Measurements from ENCODE around the gene SUN2.
"Not testable (repeated sequence)": the region's sequence is repeated elsewhere in the genome, so short reads cannot be mapped to it uniquely, and the experiment has no call there.

SUN2 gene

DNA sequence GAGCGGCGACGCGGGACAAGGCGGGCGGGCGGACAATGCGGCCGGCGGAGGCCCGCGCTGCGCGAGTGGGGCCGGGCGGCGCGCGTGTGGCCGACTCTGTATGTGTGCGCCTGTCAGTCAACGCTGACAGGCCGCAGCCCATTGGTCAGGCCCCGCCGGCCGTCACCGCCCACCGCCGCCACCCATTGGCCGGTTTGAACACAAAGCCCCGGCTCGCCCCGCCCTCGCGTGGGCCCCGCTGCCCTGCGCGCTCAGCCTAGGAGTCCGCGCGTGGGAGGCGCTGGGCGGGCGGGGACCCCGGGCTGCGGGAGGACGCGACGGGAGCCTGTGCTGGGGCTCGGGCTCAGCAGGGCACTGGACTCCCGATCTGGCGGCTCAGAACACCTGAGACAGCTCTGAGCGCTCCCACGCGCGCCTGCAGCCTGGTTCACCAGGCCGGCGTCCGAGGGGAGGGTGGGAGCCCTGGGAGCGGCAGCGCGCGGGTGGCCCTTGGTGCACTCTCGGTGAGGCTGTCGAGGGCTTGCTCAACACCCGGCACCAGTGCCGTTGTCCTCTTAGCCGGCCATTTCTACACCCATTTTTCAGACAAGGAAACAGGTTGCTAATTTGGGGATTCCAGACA is at the start of gene SUN2:
SUN2 (minus strand) TSS at position 88 of the 622 bp plus-strand sequence. CDS start 3,370 bp downstream, outside the sequence.
- peak; percentile 87 for DNase-seq (ENCODE audit: low read depth)

DNA sequence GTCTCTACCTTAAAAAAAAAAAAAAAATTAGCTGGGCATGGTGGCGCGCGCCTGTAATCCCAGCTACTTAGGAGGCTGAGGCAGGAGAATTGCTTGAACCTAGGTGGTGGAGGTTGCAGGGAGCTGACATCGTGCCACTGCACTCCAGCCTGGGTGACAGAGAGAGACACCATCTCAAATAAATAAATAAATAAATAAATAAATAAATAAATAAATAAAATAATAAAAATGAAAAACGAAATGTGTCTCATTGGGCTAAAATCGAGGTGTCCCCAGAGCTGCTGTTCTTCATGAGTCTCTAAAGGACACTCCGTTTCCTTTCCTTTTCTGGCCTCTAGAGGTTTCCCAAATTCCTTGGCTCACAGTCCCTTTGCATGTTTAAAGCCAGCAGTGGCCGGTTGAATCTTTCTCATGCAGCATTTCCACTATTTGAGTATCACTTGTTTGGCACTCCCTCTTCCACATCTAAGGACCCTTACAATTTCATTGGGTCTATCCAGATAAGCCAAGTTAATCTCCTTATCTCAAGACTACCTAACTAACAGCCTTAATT is 49.3 kb upstream of the SUN2 start:
- DNase-seq (ENCODE audit: low read depth) = not testable (repeated sequence)

- DNase-seq (ENCODE audit: low read depth) = no peak
These were observed 46.9 kb upstream of the SUN2 start for GRCh38 chr22:38802671-38803121.

DNA sequence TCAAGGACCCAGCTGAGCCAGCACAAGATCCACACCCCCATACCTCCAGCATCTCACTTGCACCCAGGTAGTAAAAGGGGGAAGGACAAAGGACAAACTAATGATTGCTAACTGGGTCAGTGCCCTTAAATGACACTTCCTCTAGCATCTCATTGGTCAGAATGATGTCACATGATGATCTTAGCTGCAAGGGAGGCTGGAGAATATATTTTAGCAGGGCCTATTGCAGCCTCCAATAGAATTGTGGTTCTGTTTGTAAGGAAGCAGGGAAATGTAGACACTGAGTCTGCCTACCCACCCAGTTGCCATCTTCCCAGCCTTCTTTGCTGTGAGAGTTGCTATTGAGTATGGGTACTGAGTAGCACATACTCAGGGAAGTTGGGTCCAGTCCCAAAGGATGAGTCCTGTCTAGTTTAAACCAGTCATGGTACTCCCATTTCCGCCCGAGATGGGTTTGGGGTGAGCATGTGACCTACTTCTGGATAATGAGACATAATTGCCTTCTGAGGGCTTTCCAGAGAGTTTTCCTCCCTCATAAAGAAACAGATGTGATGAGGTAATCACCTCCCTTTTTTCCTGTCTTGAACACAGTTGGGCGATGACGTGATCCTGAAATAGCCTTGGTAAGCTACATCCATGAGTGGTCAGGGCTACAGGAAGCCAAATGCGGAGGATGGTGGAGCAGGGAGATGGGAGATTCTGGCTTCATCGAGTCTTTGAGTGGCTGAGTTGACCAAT is 43.6 kb upstream of the SUN2 start:
- DNase-seq (ENCODE audit: low read depth) = no peak

DNA sequence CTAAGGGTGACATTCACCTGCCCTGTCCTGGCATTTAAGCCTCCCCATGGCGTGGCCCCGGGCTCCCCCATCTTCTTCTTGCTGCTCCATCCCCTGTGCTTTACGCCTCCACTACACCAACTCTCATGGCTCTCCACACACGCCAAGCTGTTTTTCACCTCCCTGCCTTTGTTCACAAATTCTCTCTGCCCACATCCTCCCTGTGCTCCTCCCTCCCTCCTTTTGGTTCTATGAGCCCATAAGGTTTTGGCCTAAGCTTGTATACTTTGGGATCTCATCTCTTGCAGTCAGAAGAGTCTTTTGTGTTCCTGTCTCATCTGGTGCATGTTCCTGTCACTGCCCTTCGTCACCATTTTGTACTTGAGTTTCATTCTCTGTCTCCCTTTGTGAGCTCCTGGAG is 42.7 kb upstream of the SUN2 start:
- no peak for DNase-seq (ENCODE audit: low read depth)

DNA sequence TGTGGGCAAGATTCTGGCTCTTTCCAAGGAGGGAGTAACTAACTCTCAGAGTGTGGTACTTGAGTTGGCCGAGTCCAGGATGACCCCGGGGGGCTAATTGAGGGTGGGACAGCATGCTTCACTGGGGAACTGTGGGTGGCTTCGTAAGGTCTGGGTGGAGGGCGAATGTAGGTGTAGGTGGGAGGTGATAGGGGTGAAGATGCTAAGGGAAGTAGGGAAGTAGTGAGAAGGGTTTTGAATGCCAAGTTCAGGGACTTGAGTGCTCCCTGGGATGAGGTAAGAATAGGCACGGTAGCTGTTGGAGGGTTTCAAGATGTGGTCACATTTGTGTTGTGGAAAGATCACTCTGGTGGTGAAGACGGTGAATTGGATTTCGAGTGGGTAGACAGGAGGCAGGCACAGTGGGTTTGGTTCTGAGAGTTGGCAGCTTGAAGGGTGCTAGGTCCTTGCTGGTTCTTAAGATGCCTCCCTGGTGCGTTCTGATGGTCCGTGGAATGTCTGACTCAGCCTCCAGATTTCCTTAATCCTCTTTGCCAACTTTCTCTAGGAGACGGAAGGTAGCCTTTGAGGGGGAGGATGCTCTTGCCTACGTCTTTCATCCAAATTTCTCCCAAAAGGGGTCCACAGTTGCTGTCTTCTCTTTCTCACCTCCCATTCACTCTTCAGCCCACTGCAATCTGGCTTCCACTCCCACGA is 40.6 kb upstream of the SUN2 start:
- DNase-seq (ENCODE audit: low read depth) = no peak

GRCh38 chr22:38795569-38795968 is 39.8 kb upstream of the SUN2 start:
- no peak for DNase-seq (ENCODE audit: low read depth)

GRCh38 chr22:38793721-38794466 is 38.1 kb upstream of the SUN2 start, which contains the start of gene DNAL4:
TSS of gene DNAL4 (minus strand) at chr22:38794143. CDS start at chr22:38782731, 11,412 bp downstream.
- DNase-seq (ENCODE audit: low read depth) = peak; percentile 89

GRCh38 chr22:38793317-38793716 is 37.5 kb upstream of the SUN2 start:
- no peak for DNase-seq (ENCODE audit: low read depth)

GRCh38 chr22:38792833-38793232 is 37.0 kb upstream of the SUN2 start:
- DNase-seq (ENCODE audit: low read depth) = no peak

DNA sequence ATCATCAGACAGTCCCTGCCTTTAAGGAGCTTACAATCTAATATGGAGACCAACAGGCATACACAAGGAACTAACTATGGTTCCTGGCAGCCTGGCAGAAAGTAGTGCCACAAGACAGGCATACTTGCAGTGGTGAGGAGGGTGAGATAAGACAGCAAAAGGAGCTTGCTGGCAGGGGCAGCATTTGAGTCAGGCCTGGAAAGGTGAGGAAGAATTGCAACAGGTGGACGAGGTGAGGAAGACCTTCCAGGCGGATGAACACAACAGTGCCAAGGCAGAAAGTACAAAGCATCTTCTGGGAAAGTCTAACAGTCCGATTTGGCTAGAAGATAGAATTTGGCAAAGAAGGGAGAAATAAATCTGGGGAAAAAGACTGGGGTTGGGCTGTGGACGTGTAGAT is 33.8 kb upstream of the SUN2 start:
- DNase-seq (ENCODE audit: low read depth) = no peak

DNA sequence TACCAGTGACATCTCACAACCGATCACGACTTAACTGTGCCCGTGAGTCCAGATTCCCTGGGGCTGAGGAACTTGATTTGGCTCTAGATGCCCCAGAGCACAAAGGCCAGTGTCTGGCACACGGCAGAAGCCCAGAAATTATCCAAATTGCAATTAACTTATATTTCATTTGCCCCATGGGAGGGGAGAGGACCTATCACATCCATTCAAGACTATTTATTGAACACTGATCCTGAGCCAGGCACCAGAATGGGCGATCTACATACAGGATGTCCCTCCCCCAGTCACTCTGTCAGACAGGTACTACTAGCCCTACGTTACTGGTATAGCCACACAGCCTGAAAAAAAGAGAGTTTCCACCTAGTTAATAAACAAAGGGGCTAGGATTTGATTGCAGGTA is 33.0 kb upstream of the SUN2 start:
- DNase-seq (ENCODE audit: low read depth) = no peak

- DNase-seq (ENCODE audit: low read depth) = no peak
These were observed 32.4 kb upstream of the SUN2 start for GRCh38 chr22:38788021-38788816.

- no peak for DNase-seq (ENCODE audit: low read depth)
These were observed 30.8 kb upstream of the SUN2 start for GRCh38 chr22:38786631-38787030.

DNA sequence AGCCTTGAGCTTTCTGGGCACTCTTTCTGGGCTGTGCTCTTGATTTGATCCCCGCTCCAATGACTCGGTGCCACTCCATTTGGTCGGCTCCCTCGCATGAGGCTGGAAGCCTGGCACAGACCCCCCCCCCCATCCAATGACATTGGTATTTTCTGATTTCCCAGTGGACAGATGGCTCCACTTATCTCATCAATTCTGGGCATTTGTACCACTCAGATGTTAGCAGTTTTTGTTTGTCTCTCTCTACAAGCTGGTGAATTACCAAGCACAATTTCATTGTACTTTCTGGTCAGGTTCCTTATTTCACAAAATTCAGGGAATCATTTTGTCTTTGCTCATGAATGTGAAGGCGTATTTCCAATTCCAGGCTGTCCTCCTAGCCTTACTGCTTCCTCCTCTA is 29.1 kb upstream of the SUN2 start:
- no peak for DNase-seq (ENCODE audit: low read depth)

- DNase-seq (ENCODE audit: low read depth) = no peak
These were observed 28.2 kb upstream of the SUN2 start for GRCh38 chr22:38784035-38784434.

DNA sequence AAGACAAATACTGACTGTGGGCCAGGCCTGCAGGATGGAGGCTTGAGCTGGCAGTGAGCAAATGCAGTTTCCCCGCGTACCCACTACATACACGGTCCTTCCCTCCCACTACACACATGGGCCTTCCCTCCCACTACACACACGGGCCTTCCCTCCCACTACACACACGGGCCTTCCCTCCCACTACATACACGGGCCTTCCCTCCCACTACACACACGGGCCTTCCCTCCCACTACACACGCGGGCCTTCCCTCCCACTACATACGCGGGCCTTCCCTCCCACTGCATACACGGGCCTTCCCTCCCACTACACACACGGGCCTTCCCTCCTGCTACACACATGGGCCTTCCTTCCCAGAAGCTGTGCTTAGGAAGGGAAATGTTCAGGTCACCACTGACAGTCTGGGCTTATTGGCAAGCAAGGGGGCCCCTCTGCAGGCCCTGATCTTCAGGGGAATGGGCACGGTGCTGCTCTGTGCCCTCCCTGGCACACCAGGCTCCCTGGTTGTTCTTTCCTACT is 27.4 kb upstream of the SUN2 start:
- DNase-seq (ENCODE audit: low read depth) = no peak

GRCh38 chr22:38782402-38783094 is 26.8 kb upstream of the SUN2 start:
- no peak for DNase-seq (ENCODE audit: low read depth)

GRCh38 chr22:38781033-38781432 is 25.2 kb upstream of the SUN2 start:
- DNase-seq (ENCODE audit: low read depth) = no peak

- DNase-seq (ENCODE audit: low read depth) = no peak
These were observed 21.4 kb upstream of the SUN2 start for GRCh38 chr22:38777087-38777671.
